Adipose tissue (tissue), 3 donors: ENCODE data around the gene SPTBN1. TPM values are rescaled to one million over a fixed set of nuclear protein-coding genes. Genes with fewer than 3 reads are reported as not detected.

ENCODE experiments used
- H3K27ac ChIP-seq: one replicate; pipeline ENCODE4 v1.5.1; 2013; ENCODE audit warnings: low read depth, low read length
- WGBS, 3 donors: extraction: QIAGEN DNeasy Blood & Tissue Kit; methylation state at CpG; one replicate each; pipeline ENCODE4 v1.1.7; 2013; 5-methylcytosine and 5-hydroxymethylcytosine counted together
- polyA plus RNA-seq, 3 donors: library from polyadenylated mRNA; stranded (reverse); fragments of 200-250 nt; gene quantifications; one replicate each; pipeline ENCODE4 v1.2.3, GENCODE V29; 2013
- donor health status: healthy with polysubstance abuse.
- donor health status: Bipolar disorder and iron deficiency.
- donor health status: healthy.

Gene SPTBN1
- 100 to 1,000 TPM in 2 of 3 donors, 10 to 100 TPM in 1; 41.9 to 219 (median 183) TPM for polyA plus RNA-seq

GRCh38 chr2:54455563-54456361 is at the start of gene SPTBN1:
Gene SPTBN1, plus strand, starts transcription at chr2:54456327. Its CDS starts 70,092 bp downstream, at chr2:54526419.
- peak within 1 kb of the TSS; percentile 59 for H3K27ac ChIP-seq
- WGBS, 3 donors = 0 to 1% (median 1%) methylated on average over 36 to 55 of the region's 67 CpGs

GRCh38 chr2:54407693-54408092 is 48.4 kb upstream of the SPTBN1 start:
- 81 to 92% (median 91%) methylated on average over 3 of the region's 3 CpGs for WGBS, 3 donors
- H3K27ac ChIP-seq = no peak overlapping the region

GRCh38 chr2:54408288-54408687 is 47.8 kb upstream of the SPTBN1 start:
- 87 to 99% (median 94%) methylated on average over 3 of the region's 3 CpGs for WGBS, 3 donors
- H3K27ac ChIP-seq = no peak overlapping the region

GRCh38 chr2:54409752-54410151 is 46.4 kb upstream of the SPTBN1 start:
- WGBS, 3 donors = 58 to 70% (median 63%) methylated on average over 5 of the region's 5 CpGs
- H3K27ac ChIP-seq = no peak overlapping the region

GRCh38 chr2:54411801-54412354 is 44.2 kb upstream of the SPTBN1 start:
- 84 to 96% (median 93%) methylated on average over 5 of the region's 5 CpGs for WGBS, 3 donors
- no peak overlapping the region for H3K27ac ChIP-seq

GRCh38 chr2:54416166-54416813 is 39.8 kb upstream of the SPTBN1 start:
- WGBS, 3 donors = 39 to 59% (median 55%) methylated on average over 9 of the region's 9 CpGs
- no peak overlapping the region for H3K27ac ChIP-seq

- H3K27ac ChIP-seq = no peak overlapping the region
These were observed 39.2 kb upstream of the SPTBN1 start for GRCh38 chr2:54416938-54417337.

GRCh38 chr2:54417577-54417976 is 38.5 kb upstream of the SPTBN1 start:
- no peak overlapping the region for H3K27ac ChIP-seq
- 68 to 90% (median 84%) methylated on average over 2 of the region's 2 CpGs for WGBS, 3 donors

More at GRCh38 chr2:54416938-54417337, 39.2 kb upstream of the SPTBN1 start:
- 72 to 89% (median 87%) methylated on average over 1 of the region's 1 CpG for WGBS, 3 donors

GRCh38 chr2:54419388-54419787 is 36.7 kb upstream of the SPTBN1 start:
- no peak overlapping the region for H3K27ac ChIP-seq
- WGBS, 3 donors = 52 to 73% (median 64%) methylated on average over 4 of the region's 4 CpGs

- WGBS, 3 donors = 58 to 76% (median 66%) methylated on average over 9 of the region's 9 CpGs
- H3K27ac ChIP-seq = no peak overlapping the region
These were observed 36.1 kb upstream of the SPTBN1 start for GRCh38 chr2:54419855-54420523.

- H3K27ac ChIP-seq = no peak overlapping the region
- WGBS, 3 donors = 54 to 70% (median 68%) methylated on average over 2 of the region's 2 CpGs
These were observed 35.5 kb upstream of the SPTBN1 start for GRCh38 chr2:54420524-54421172.

- 53 to 84% (median 67%) methylated on average over 10 of the region's 10 CpGs for WGBS, 3 donors
- H3K27ac ChIP-seq = no peak overlapping the region
These were observed 34.0 kb upstream of the SPTBN1 start for GRCh38 chr2:54422072-54422581.

- H3K27ac ChIP-seq = no peak overlapping the region
- WGBS, 3 donors = 25 to 67% (median 32%) methylated on average over 2 of the region's 2 CpGs
These were observed 32.9 kb upstream of the SPTBN1 start for GRCh38 chr2:54423213-54423612.

- WGBS, 3 donors = 59 to 90% (median 83%) methylated on average over 7 of the region's 7 CpGs
- no peak overlapping the region for H3K27ac ChIP-seq
These were observed 31.5 kb upstream of the SPTBN1 start for GRCh38 chr2:54424555-54425163.

GRCh38 chr2:54428108-54428831 is 27.9 kb upstream of the SPTBN1 start:
- WGBS, 3 donors = 30 to 46% (median 35%) methylated on average over 3 of the region's 3 CpGs

GRCh38 chr2:54429054-54429453 is 27.1 kb upstream of the SPTBN1 start:
- 44 to 61% (median 50%) methylated on average over 5 of the region's 5 CpGs for WGBS, 3 donors
- H3K27ac ChIP-seq = no peak overlapping the region

More at GRCh38 chr2:54428108-54428831, 27.9 kb upstream of the SPTBN1 start:
- no peak overlapping the region for H3K27ac ChIP-seq
